Measurements from ENCODE around the gene HSPB2.

DNA sequence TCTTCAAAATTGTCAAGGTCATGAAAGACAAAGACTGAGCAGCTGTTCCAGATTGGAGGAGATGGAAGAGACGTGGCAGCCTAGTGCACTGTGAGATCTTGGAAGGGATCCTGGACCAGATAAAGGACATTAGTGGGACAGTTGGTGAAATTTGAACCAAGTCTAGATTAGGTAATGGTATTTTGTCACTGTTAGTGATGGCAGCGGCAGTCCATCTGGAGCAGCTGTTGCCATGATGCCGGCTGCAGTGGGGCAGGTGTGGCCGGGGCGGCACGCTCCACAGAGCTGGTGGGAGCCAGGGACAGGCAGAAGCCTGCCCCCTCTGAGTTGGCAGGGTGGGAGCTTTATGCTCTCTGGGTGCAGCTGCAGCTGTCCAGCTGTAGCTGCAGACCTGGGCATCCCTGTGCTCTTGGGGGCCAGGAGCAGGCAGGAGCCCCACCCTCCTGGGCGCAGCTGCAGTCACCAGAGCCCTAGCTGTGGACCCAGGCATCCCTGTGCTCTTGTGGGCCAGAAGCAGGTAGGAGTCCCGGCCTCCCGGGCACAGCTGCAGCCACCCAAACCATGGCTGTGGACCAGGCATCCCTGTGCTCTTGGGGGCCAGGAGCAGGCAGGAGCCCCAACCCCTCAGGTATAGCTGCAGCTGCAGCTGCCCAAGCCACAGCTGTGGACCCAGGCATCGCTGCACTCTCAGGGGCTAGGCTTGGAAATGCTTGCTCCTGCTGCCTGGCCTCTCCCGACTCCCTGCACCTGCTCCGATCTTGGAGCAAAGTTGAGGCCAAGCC is 45.3 kb downstream of the HSPB2 start:
- no peak for TF ChIP-seq CTCF (IDR thresholded peaks at IDR 0.05; ENCODE audit: insufficient read depth, low read length)
- TF ChIP-seq SPI1 (IDR thresholded peaks at IDR 0.05; ENCODE audit: borderline replicate concordance, low read depth): no peak
- no peak for TF ChIP-seq POLR2AphosphoS5 (IDR thresholded peaks at IDR 0.05; ENCODE audit: low read depth)

Measured in HL-60 (cell line).